ENCODE data around the gene SMAD7.

SMAD7 gene

GRCh38 chr18:48934723-48935432 lies 15.9 kb downstream of the SMAD7 start:
- DNase-seq (ENCODE audit: low read depth, low spot score), result no peak

GRCh38 chr18:48934415-48934722 lies 16.4 kb downstream of the SMAD7 start:
- no peak for DNase-seq (ENCODE audit: low read depth, low spot score)
- H3K27ac ChIP-seq, result peak overlapping the region; percentile 99

More at GRCh38 chr18:48934723-48935432, 15.9 kb downstream of the SMAD7 start:
- H3K27ac ChIP-seq, result peak overlapping the region; percentile 99

GRCh38 chr18:48933578-48934414 lies 17.0 kb downstream of the SMAD7 start:
- DNase-seq (ENCODE audit: low read depth, low spot score), result no peak
- H3K27ac ChIP-seq, result peak overlapping the region; percentile 99

GRCh38 chr18:48932822-48933510 lies 17.8 kb downstream of the SMAD7 start:
- DNase-seq (ENCODE audit: low read depth, low spot score), result no peak
- peak overlapping the region; percentile 99 for H3K27ac ChIP-seq

GRCh38 chr18:48932462-48932818 lies 18.3 kb downstream of the SMAD7 start:
- peak overlapping the region; percentile 99 for H3K27ac ChIP-seq
- no peak for DNase-seq (ENCODE audit: low read depth, low spot score)

- peak overlapping the region; percentile 99 for H3K27ac ChIP-seq
Measured at GRCh38 chr18:48931680-48932461, 18.9 kb downstream of the SMAD7 start.

GRCh38 chr18:48930926-48931325 lies 19.8 kb downstream of the SMAD7 start:
- H3K27ac ChIP-seq, result peak overlapping the region; percentile 63
- no peak for DNase-seq (ENCODE audit: low read depth, low spot score)

More at GRCh38 chr18:48931680-48932461, 18.9 kb downstream of the SMAD7 start:
- DNase-seq (ENCODE audit: low read depth, low spot score), result no peak

- peak overlapping the region; percentile 63 for H3K27ac ChIP-seq
- no peak for DNase-seq (ENCODE audit: low read depth, low spot score)
Measured at GRCh38 chr18:48929941-48930713, 20.6 kb downstream of the SMAD7 start.

- H3K27ac ChIP-seq, result peak overlapping the region; percentile 63
- DNase-seq (ENCODE audit: low read depth, low spot score), result no peak
Measured at GRCh38 chr18:48929212-48929612, 21.6 kb downstream of the SMAD7 start.

GRCh38 chr18:48928787-48929186 lies 22.0 kb downstream of the SMAD7 start:
- H3K27ac ChIP-seq, result peak overlapping the region; percentile 63
- no peak for DNase-seq (ENCODE audit: low read depth, low spot score)

- DNase-seq (ENCODE audit: low read depth, low spot score), result no peak
Measured at GRCh38 chr18:48927286-48928080, 23.3 kb downstream of the SMAD7 start.

GRCh38 chr18:48926420-48926857 lies 24.3 kb downstream of the SMAD7 start:
- H3K27ac ChIP-seq, result no peak overlapping the region
- DNase-seq (ENCODE audit: low read depth, low spot score), result no peak

More at GRCh38 chr18:48927286-48928080, 23.3 kb downstream of the SMAD7 start:
- no peak overlapping the region for H3K27ac ChIP-seq

GRCh38 chr18:48925491-48925780 lies 25.3 kb downstream of the SMAD7 start:
- H3K27ac ChIP-seq, result peak overlapping the region; percentile 73
- no peak for DNase-seq (ENCODE audit: low read depth, low spot score)

- peak overlapping the region; percentile 73 for H3K27ac ChIP-seq
- no peak for DNase-seq (ENCODE audit: low read depth, low spot score)
Measured at GRCh38 chr18:48924630-48925490, 25.9 kb downstream of the SMAD7 start.

- DNase-seq (ENCODE audit: low read depth, low spot score), result no peak
- peak overlapping the region; percentile 73 for H3K27ac ChIP-seq
Measured at GRCh38 chr18:48923746-48924629, 26.8 kb downstream of the SMAD7 start.

GRCh38 chr18:48922801-48923730 lies 27.7 kb downstream of the SMAD7 start:
- H3K27ac ChIP-seq, result peak overlapping the region; percentile 73
- DNase-seq (ENCODE audit: low read depth, low spot score), result no peak

Data from epithelial cell of prostate (primary cell).